Activated CD4-positive, CD25-positive, alpha-beta regulatory T cell treated with anti-CD3 and anti-CD28 coated beads, Interleukin-2, amount 50 U/mL, for 24 hours (primary cell): ENCODE measurements around the gene FBXO11.
A peak's percentile ranks its signal among the peaks of the same experiment; 100 is the strongest.
"Not testable (repeated sequence)": the region's sequence is repeated elsewhere in the genome, so short reads cannot be mapped to it uniquely, and the experiment has no call there.

Experiments
- ATAC-seq, 2 donors: fragments of 150-1000 bp; cut with Tn5 transposase; one replicate each; pipeline ENCODE4 v1.10.0; 2021; ENCODE audit warnings: mild to moderate bottlenecking in 1 of 2, moderate library complexity in 1 of 2

The FBXO11 gene

GRCh38 chr2:47897883-47898731, 8.2 kb downstream of the FBXO11 start:
- peak; percentile 93 to 99 for ATAC-seq

GRCh38 chr2:47897191-47897882, 9.0 kb downstream of the FBXO11 start:
- not testable (repeated sequence) for ATAC-seq

- no peak for ATAC-seq
These were observed 9.8 kb downstream of the FBXO11 start for GRCh38 chr2:47896450-47896968.

- no peak for ATAC-seq
These were observed 12.5 kb downstream of the FBXO11 start for GRCh38 chr2:47893771-47894170.

- ATAC-seq = no peak
These were observed 14.0 kb downstream of the FBXO11 start for GRCh38 chr2:47892338-47892730.

- ATAC-seq = peak in 1 of 2 donors; percentile 44
These were observed 14.6 kb downstream of the FBXO11 start for GRCh38 chr2:47891369-47892337.

GRCh38 chr2:47890711-47891368, 15.5 kb downstream of the FBXO11 start:
- ATAC-seq = peak in 1 of 2 donors; percentile 49

GRCh38 chr2:47888581-47889280, 17.6 kb downstream of the FBXO11 start:
- ATAC-seq = peak; percentile 51 to 63

GRCh38 chr2:47876912-47877311, 29.4 kb downstream of the FBXO11 start:
- ATAC-seq = no peak

- ATAC-seq = no peak
These were observed 33.4 kb downstream of the FBXO11 start for GRCh38 chr2:47872941-47873340.

GRCh38 chr2:47870641-47871540, 35.4 kb downstream of the FBXO11 start:
- ATAC-seq = peak; percentile 45

- no peak for ATAC-seq
These were observed 36.3 kb downstream of the FBXO11 start for GRCh38 chr2:47869859-47870595.

- ATAC-seq = no peak
These were observed 37.5 kb downstream of the FBXO11 start for GRCh38 chr2:47868611-47869352.

GRCh38 chr2:47867205-47867604, 39.1 kb downstream of the FBXO11 start:
- ATAC-seq = no peak

- ATAC-seq = peak; percentile 50 to 59
These were observed 41.7 kb downstream of the FBXO11 start for GRCh38 chr2:47864566-47864965.

GRCh38 chr2:47862949-47863348, 43.3 kb downstream of the FBXO11 start:
- ATAC-seq = no peak

- not testable (repeated sequence) for ATAC-seq
These were observed 53.1 kb downstream of the FBXO11 start for GRCh38 chr2:47853067-47853777.

GRCh38 chr2:47850198-47850597, 56.1 kb downstream of the FBXO11 start:
- ATAC-seq = no peak
